Natural killer cell (primary cell): ENCODE measurements around the gene HAUS7. TPM values are rescaled to one million over a fixed set of nuclear protein-coding genes. Genes with fewer than 3 reads are reported as not detected.

ENCODE experiments used
- ATAC-seq, 3 donors: fragments of 150-1000 bp in 2 of 3; fragments of 200-7000 bp in 1 of 3; cut with Tn5 transposase; 1 replicate in 1 of 3; 2 replicates in 2 of 3; pipeline ENCODE4 v1.10.0; 2021; ENCODE audit warnings: mild to moderate bottlenecking in 2 of 3, moderate library complexity in 2 of 3
- DNase-seq, 2 donors: peaks; one replicate each; pipeline versions ENCODE4 v3.0.0 to v3.0.0-alpha.2; 2013 to 2021; ENCODE audit warnings: mixed read lengths in 1 of 2
- H3K27ac ChIP-seq: one replicate; pipeline ENCODE4 v1.5.1; 2013; ENCODE audit warnings: mild to moderate bottlenecking, low read length
- H3K27me3 ChIP-seq: one replicate; pipeline ENCODE4 v1.6.1; 2013; ENCODE audit warnings: low read length; ENCODE audit not compliant: control insufficient read depth, insufficient read depth
- H3K36me3 ChIP-seq: one replicate; pipeline ENCODE4 v1.6.1; 2013; ENCODE audit warnings: low read length; ENCODE audit not compliant: control insufficient read depth, insufficient read depth
- H3K4me1 ChIP-seq: one replicate; pipeline ENCODE4 v1.6.1; 2013; ENCODE audit warnings: low read length; ENCODE audit not compliant: control insufficient read depth, insufficient read depth
- H3K4me3 ChIP-seq: one replicate; pipeline ENCODE4 v1.5.1; 2013; ENCODE audit warnings: low read length
- H3K9me3 ChIP-seq: one replicate; pipeline ENCODE4 v1.6.1; 2013; ENCODE audit warnings: low read length; ENCODE audit not compliant: control insufficient read depth, insufficient read depth
- H3K27ac Mint-ChIP-seq, 2 donors: one replicate each; pipeline ENCODE4 v1.8.0; 2022; ENCODE audit warnings: mild to moderate bottlenecking in 2 of 2, mixed read lengths in 2 of 2, moderate library complexity in 1 of 2
- H3K27me3 Mint-ChIP-seq, 2 donors: one replicate each; pipeline ENCODE4 v1.8.0; 2022; ENCODE audit warnings: low read depth in 2 of 2, mixed read lengths in 2 of 2
- H3K36me3 Mint-ChIP-seq: one replicate; pipeline ENCODE4 v1.8.0; 2022; ENCODE audit warnings: mixed read lengths
- H3K4me1 Mint-ChIP-seq, 2 donors: one replicate each; pipeline ENCODE4 v1.8.0; 2022; ENCODE audit warnings: mixed read lengths in 2 of 2
- H3K4me3 Mint-ChIP-seq: one replicate; pipeline ENCODE4 v1.8.0; 2022; ENCODE audit warnings: mild to moderate bottlenecking, moderate library complexity, mixed read lengths
- H3K9me3 Mint-ChIP-seq, 2 donors: one replicate each; pipeline ENCODE4 v1.8.0; 2022; ENCODE audit warnings: mixed read lengths in 2 of 2
- WGBS: methylation state at CpG from one replicate; pipeline ENCODE4 v1.1.7; 2013; ENCODE audit warnings: missing lambda C conversion rate; ENCODE audit not compliant: insufficient coverage; 5-methylcytosine and 5-hydroxymethylcytosine counted together
- intact Hi-C: fragments of 100-400 bp; cut with micrococcal nuclease; formaldehyde crosslinking; loops from one replicate; pipeline ENCODE4 v1.14.2; 2022
- total RNA-seq, 4 donors: library from RNA; stranded (reverse); fragments of 120-200 nt in 1 of 4; gene quantifications; one replicate each; pipeline versions ENCODE4 v1.2.3 to v1.2.4, GENCODE V29; 2013 to 2022
- TF ChIP-seq, protein P1 (sequence below): fragments of 200-600 bp; IDR thresholded peaks from one replicate; pipeline ENCODE4 v1.8.0; 2022; ENCODE audit warnings: antibody characterized with exemption

The HAUS7 gene
- total RNA-seq, 3 donors from 2014 or later (not counting 1 experiment from before 2014, with no cell fraction given) = 27.4 to 33.1 (median 31.9) TPM

DNA sequence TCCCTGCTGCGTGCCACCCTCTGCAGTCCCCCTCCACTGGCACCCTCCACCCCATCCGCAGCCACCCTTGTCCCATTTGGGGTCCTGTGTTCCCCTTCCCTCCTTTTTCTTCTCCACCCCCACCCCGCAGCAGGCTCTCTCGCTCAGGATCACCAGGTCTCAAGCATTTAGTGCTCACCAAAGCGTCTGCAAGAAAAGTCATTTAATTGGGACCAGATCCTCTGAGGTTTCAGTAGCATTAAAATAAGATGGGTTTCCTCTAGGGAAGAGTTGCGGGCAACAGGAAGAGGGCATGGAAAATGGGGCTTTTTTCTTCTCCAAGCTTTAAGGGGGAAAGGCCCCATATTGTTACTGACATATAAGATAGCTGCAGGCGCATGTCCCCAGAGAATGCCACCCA, 4.9 kb upstream of the HAUS7 start:
- WGBS = 92% methylated on average over 7 of the region's 7 CpGs
- ATAC-seq (no peak), DNase-seq (no peak)
- no peaks in the 10 kb centered on the region for H3K9me3 Mint-ChIP-seq
- H3K4me3 ChIP-seq = no peak overlapping the region
- H3K9me3 ChIP-seq = no peaks in the 10 kb centered on the region
- no peaks in the 10 kb centered on the region for H3K27me3 ChIP-seq
- H3K4me1 Mint-ChIP-seq = no peaks in the 10 kb centered on the region
- H3K27ac ChIP-seq = no peak overlapping the region
- H3K36me3 ChIP-seq = no peaks in the 10 kb centered on the region
- peak overlapping the region in 1 of 2 donors; percentile 20 for H3K27ac Mint-ChIP-seq
- H3K4me3 Mint-ChIP-seq = peak overlapping the region; percentile 37
- intact Hi-C loops = no loop called here
- no peaks in the 10 kb centered on the region for H3K27me3 Mint-ChIP-seq
- TF ChIP-seq, protein P1, sequence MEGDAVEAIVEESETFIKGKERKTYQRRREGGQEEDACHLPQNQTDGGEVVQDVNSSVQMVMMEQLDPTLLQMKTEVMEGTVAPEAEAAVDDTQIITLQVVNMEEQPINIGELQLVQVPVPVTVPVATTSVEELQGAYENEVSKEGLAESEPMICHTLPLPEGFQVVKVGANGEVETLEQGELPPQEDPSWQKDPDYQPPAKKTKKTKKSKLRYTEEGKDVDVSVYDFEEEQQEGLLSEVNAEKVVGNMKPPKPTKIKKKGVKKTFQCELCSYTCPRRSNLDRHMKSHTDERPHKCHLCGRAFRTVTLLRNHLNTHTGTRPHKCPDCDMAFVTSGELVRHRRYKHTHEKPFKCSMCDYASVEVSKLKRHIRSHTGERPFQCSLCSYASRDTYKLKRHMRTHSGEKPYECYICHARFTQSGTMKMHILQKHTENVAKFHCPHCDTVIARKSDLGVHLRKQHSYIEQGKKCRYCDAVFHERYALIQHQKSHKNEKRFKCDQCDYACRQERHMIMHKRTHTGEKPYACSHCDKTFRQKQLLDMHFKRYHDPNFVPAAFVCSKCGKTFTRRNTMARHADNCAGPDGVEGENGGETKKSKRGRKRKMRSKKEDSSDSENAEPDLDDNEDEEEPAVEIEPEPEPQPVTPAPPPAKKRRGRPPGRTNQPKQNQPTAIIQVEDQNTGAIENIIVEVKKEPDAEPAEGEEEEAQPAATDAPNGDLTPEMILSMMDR = no peak
- H3K4me1 ChIP-seq = peaks cover 20% of the 10 kb centered on the region
- H3K36me3 Mint-ChIP-seq = no peaks in the 10 kb centered on the region

DNA sequence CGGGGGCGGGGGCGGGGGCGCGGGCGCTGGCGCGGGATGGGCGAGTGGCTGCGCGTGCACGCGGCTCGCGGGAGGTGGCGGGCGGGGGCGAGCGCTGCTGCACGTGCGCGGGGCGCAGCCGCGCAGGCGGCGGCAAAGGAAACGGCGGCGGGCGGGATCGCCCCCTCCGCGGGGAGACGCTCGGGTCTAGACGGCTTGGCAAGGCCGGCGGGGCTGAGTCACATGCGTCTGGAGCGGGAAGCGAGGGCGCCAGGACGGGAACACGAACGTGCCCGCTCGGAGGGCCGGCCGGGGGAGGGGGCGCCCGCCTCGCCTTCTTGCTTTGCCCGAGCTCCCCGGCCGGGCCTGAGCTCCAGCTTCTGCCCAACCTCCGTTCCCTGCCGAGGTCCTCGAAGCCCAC, 4.3 kb upstream of the HAUS7 start:
- Histone ChIP-seq H3K9me3 (no peaks in the 10 kb centered on the region), H3K27ac (no peak overlapping the region), H3K36me3 (no peaks in the 10 kb centered on the region), H3K4me3 (peak overlapping the region; percentile 36), H3K4me1 (peaks cover 23% of the 10 kb centered on the region), H3K27me3 (no peaks in the 10 kb centered on the region)
- Mint-ChIP-seq H3K9me3 (no peaks in the 10 kb centered on the region), H3K27ac (no peak overlapping the region), H3K4me1 (no peaks in the 10 kb centered on the region), H3K27me3 (no peaks in the 10 kb centered on the region), H3K4me3 (peak overlapping the region; percentile 28), H3K36me3 (no peaks in the 10 kb centered on the region)
- DNase-seq = peak; percentile 36 to 71
- ATAC-seq = peak in 1 of 3 donors; percentile 7
- under 1% methylated on average over 57 of the region's 59 CpGs for WGBS
- TF ChIP-seq, protein P1 = no peak
- intact Hi-C loops = loop anchor here (5.0 kb wide), 1 partner anchor 33 kb away; no protein-coding TSS in a partner anchor

DNA sequence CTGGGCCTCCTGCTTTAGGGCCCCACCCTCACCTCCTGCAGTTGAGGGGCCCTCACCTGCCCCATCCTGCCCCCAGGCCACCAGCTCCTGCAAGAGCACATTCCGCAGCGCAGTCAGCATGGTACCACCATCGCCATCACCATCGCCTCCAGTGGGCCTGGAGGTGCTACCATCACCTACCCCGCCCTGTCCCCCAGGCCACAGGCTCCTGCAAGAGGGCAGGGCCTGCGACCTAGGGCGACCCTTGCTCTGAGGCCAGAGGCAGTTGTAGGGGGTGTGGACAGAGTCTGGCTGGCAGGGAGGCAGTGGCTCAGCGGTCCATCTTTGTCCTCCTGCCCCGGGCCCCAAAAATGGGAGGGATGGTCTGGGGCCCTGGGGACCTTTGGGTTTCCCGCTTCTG, 3.9 kb upstream of the HAUS7 start:
- Histone ChIP-seq H3K36me3 (no peaks in the 10 kb centered on the region), H3K9me3 (no peaks in the 10 kb centered on the region), H3K27ac (no peak overlapping the region), H3K4me1 (peaks cover 28% of the 10 kb centered on the region), H3K27me3 (no peaks in the 10 kb centered on the region), H3K4me3 (no peak overlapping the region)
- Mint-ChIP-seq H3K4me1 (no peaks in the 10 kb centered on the region), H3K4me3 (peak overlapping the region; percentile 42), H3K36me3 (no peaks in the 10 kb centered on the region), H3K27me3 (no peaks in the 10 kb centered on the region), H3K27ac (peak overlapping the region in 1 of 2 donors; percentile 33), H3K9me3 (no peaks in the 10 kb centered on the region)
- 46% methylated on average over 5 of the region's 10 CpGs for WGBS
- TF ChIP-seq, protein P1 = no peak
- DNase-seq (peak in 1 of 2 donors; percentile 11), ATAC-seq (no peak)
- intact Hi-C loops = loop anchor here (5.0 kb wide), 1 partner anchor 33 kb away; no protein-coding TSS in a partner anchor

DNA sequence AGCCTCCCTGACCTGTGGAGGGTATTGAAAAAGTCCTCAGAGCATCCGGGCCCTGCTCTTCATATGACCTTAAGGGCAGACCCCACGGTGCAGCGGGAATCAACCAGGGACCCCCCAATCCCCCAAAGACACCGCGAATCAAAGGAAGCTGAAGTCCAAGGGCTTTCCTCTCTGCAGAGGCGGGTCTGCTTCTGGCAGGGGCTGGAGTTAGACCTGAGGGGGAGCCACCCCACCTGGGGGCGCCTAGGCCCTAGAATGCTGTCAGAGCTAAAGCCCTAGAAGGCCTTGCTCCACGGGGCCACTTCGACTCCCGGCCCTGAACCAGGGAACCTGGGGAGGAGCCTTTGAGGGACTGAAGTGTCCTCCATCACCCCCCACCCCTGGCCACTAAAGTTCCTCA, 2.8 kb upstream of the HAUS7 start:
- H3K36me3 ChIP-seq = no peaks in the 10 kb centered on the region
- H3K4me3 ChIP-seq = no peak overlapping the region
- peak overlapping the region in 1 of 2 donors; percentile 36 for H3K27ac Mint-ChIP-seq
- H3K9me3 ChIP-seq = no peaks in the 10 kb centered on the region
- no peaks in the 10 kb centered on the region for H3K36me3 Mint-ChIP-seq
- peaks cover 34% of the 10 kb centered on the region for H3K4me1 ChIP-seq
- TF ChIP-seq, protein P1 = no peak
- no peak overlapping the region for H3K27ac ChIP-seq
- no peak for ATAC-seq
- H3K4me3 Mint-ChIP-seq = peak overlapping the region; percentile 67
- WGBS = 100% methylated on average over 6 of the region's 10 CpGs
- no peaks in the 10 kb centered on the region for H3K4me1 Mint-ChIP-seq
- H3K27me3 Mint-ChIP-seq = no peaks in the 10 kb centered on the region
- no peak for DNase-seq
- no peaks in the 10 kb centered on the region for H3K9me3 Mint-ChIP-seq
- intact Hi-C loops = loop anchor here (5.0 kb wide), 1 partner anchor 34 kb away; no protein-coding TSS in a partner anchor
- H3K27me3 ChIP-seq = no peaks in the 10 kb centered on the region
